WTC11 (cell line): ENCODE measurements around the gene CLDN9. TPM values are rescaled to one million over a fixed set of nuclear protein-coding genes. Genes with fewer than 3 reads are reported as not detected.

Experiments
- ATAC-seq: fragments of 200-7000 bp; cut with Tn5 transposase; 2 replicates; pipeline ENCODE4 v1.10.0; 2021; ENCODE audit warnings: mild to moderate bottlenecking, moderate library complexity
- CTCF ChIA-PET: fragments of 300-600 bp; sonication (Branson Sonifier 250); formaldehyde crosslinking; loops from one replicate; lab custom pipeline; 2021; ENCODE audit warnings: antibody characterized with exemption; lab: Charles Lee
- POLR2A ChIA-PET: fragments of 350-600 bp; sonication (Branson Sonifier 250); formaldehyde crosslinking; loops from one replicate; lab custom pipeline; 2021; ENCODE audit warnings: antibody characterized with exemption; lab: Charles Lee
- DNase-seq: peaks from one replicate; pipeline ENCODE4 v3.0.0; 2021; ENCODE audit warnings: low spot score
- H3K27ac Mint-ChIP-seq: 2 replicates; pipeline ENCODE4 v1.8.0; 2021; ENCODE audit warnings: mixed read lengths
- H3K27me3 Mint-ChIP-seq: 2 replicates; pipeline ENCODE4 v1.8.0; 2021; ENCODE audit warnings: low read depth, mild to moderate bottlenecking, moderate library complexity, mixed read lengths
- H3K36me3 Mint-ChIP-seq: 2 replicates; pipeline ENCODE4 v1.8.0; 2021; ENCODE audit warnings: mixed read lengths
- H3K4me1 Mint-ChIP-seq: 2 replicates; pipeline ENCODE4 v1.8.0; 2022; ENCODE audit warnings: mixed read lengths
- H3K4me3 Mint-ChIP-seq: 2 replicates; pipeline ENCODE4 v1.8.0; 2021; ENCODE audit warnings: mild to moderate bottlenecking, moderate library complexity, mixed read lengths
- H3K9me3 Mint-ChIP-seq: 2 replicates; pipeline ENCODE4 v1.8.0; 2021; ENCODE audit warnings: mixed read lengths
- ATF2 ChIP-seq: sonication (generic); formaldehyde crosslinking; IDR thresholded peaks from 2 replicates; pipeline ENCODE4 v1.8.1; 2022; ENCODE audit warnings: low read depth, missing genetic modification reagents, borderline replicate concordance
- ATF6 ChIP-seq: sonication (generic); formaldehyde crosslinking; IDR thresholded peaks from 2 replicates; pipeline ENCODE4 v1.8.1; 2023; ENCODE audit warnings: mild to moderate bottlenecking, missing genetic modification reagents
- CBFB ChIP-seq: sonication (generic); formaldehyde crosslinking; IDR thresholded peaks from 2 replicates; pipeline ENCODE4 v1.8.1; 2022; ENCODE audit warnings: mild to moderate bottlenecking, low read depth, missing genetic modification reagents
- CREB1 ChIP-seq: sonication (generic); formaldehyde crosslinking; IDR thresholded peaks from 2 replicates; pipeline ENCODE4 v1.8.0; 2023; ENCODE audit warnings: mild to moderate bottlenecking, missing genetic modification reagents
- E2F5 ChIP-seq: sonication (generic); formaldehyde crosslinking; IDR thresholded peaks from 2 replicates; pipeline ENCODE4 v1.8.1; 2022; ENCODE audit warnings: mild to moderate bottlenecking, moderate library complexity, missing genetic modification reagents
- ELF4 ChIP-seq: sonication (generic); formaldehyde crosslinking; IDR thresholded peaks from 2 replicates; pipeline ENCODE4 v1.8.1; 2022; ENCODE audit warnings: low read depth, mild to moderate bottlenecking, moderate library complexity, missing genetic modification reagents
- EMX1 ChIP-seq: fragments of 250-450 bp; sonication (Bioruptor Pico); IDR thresholded peaks from 2 replicates; pipeline ENCODE4 v1.8.0; 2021; ENCODE audit warnings: mild to moderate bottlenecking
- GRHL2 ChIP-seq: fragments of 250-450 bp; sonication (Bioruptor Pico); IDR thresholded peaks from 2 replicates; pipeline ENCODE4 v1.8.0; 2022; ENCODE audit warnings: mild to moderate bottlenecking, moderate library complexity; ENCODE audit not compliant: insufficient replicate concordance, severe bottlenecking
- GTF2I ChIP-seq: fragments of 250-450 bp; sonication (Bioruptor Pico); conservative IDR thresholded peaks from 2 replicates; pipeline ENCODE4 v1.4.0; 2021; ENCODE audit warnings: mild to moderate bottlenecking
- HMGXB4 ChIP-seq: sonication (generic); formaldehyde crosslinking; IDR thresholded peaks from 2 replicates; pipeline ENCODE4 v1.8.1; 2023; ENCODE audit warnings: mild to moderate bottlenecking, moderate library complexity, missing genetic modification reagents
- JAZF1 ChIP-seq: fragments of 250-450 bp; sonication (Bioruptor Pico); IDR thresholded peaks from 2 replicates; pipeline ENCODE4 v1.9.0; 2021; ENCODE audit warnings: moderate library complexity, mild to moderate bottlenecking, inconsistent platforms
- NFE2L1 ChIP-seq: sonication (generic); formaldehyde crosslinking; IDR thresholded peaks from 2 replicates; pipeline ENCODE4 v1.8.1; 2023; ENCODE audit warnings: missing genetic modification reagents
- NR1H2 ChIP-seq: sonication (generic); formaldehyde crosslinking; IDR thresholded peaks from 2 replicates; pipeline ENCODE4 v1.9.0; 2021; ENCODE audit warnings: mild to moderate bottlenecking, moderate library complexity, missing genetic modification reagents
- OVOL2 ChIP-seq: fragments of 250-450 bp; sonication (Bioruptor Pico); IDR thresholded peaks from 2 replicates; pipeline ENCODE4 v1.9.0; 2021; ENCODE audit warnings: mild to moderate bottlenecking, borderline replicate concordance
- PREB ChIP-seq: sonication (generic); formaldehyde crosslinking; IDR thresholded peaks from 2 replicates; pipeline ENCODE4 v1.8.1; 2022; ENCODE audit warnings: mild to moderate bottlenecking, missing genetic modification reagents, moderate library complexity, borderline replicate concordance
- RELA ChIP-seq: sonication (generic); formaldehyde crosslinking; IDR thresholded peaks from 2 replicates; pipeline ENCODE4 v1.8.1; 2022; ENCODE audit warnings: missing genetic modification reagents, mild to moderate bottlenecking, borderline replicate concordance
- RORB ChIP-seq: fragments of 250-450 bp; sonication (Bioruptor Pico); IDR thresholded peaks from 2 replicates; pipeline ENCODE4 v1.9.0; 2021; ENCODE audit warnings: mild to moderate bottlenecking
- ZNF121 ChIP-seq: sonication (generic); formaldehyde crosslinking; IDR thresholded peaks from 2 replicates; pipeline ENCODE4 v1.8.0; 2023; ENCODE audit warnings: missing genetic modification reagents
- ZNF232 ChIP-seq: sonication (generic); formaldehyde crosslinking; IDR thresholded peaks from 2 replicates; pipeline ENCODE4 v1.8.0; 2022; ENCODE audit warnings: mild to moderate bottlenecking, missing genetic modification reagents
- ZNF263 ChIP-seq: sonication (generic); formaldehyde crosslinking; IDR thresholded peaks from 2 replicates; pipeline ENCODE4 v1.8.1; 2022; ENCODE audit warnings: low read depth, mild to moderate bottlenecking, moderate library complexity, missing genetic modification reagents
- ZNF317 ChIP-seq: sonication (generic); formaldehyde crosslinking; IDR thresholded peaks from 2 replicates; pipeline ENCODE4 v1.8.1; 2023; ENCODE audit warnings: low read depth, mild to moderate bottlenecking, moderate library complexity, missing genetic modification reagents, borderline replicate concordance
- ZNF425 ChIP-seq: fragments of 250-450 bp; sonication (Bioruptor Pico); conservative IDR thresholded peaks from 2 replicates; pipeline ENCODE4 v1.9.0; 2021; ENCODE audit warnings: mild to moderate bottlenecking
- ZNF671 ChIP-seq: fragments of 250-450 bp; sonication (Bioruptor Pico); IDR thresholded peaks from 2 replicates; pipeline ENCODE4 v1.8.0; 2021; ENCODE audit warnings: mild to moderate bottlenecking
- total RNA-seq: library from RNA; stranded (reverse); gene quantifications from 3 replicates; pipeline ENCODE4 v1.2.3, GENCODE V29; 2021

CLDN9 gene
- total RNA-seq, 1 experiment from 2014 or later: 0.92 TPM

GRCh38 chr16:3029491-3030221 is 16.9 kb downstream of the CLDN9 start:
- H3K36me3 Mint-ChIP-seq: peaks cover 20% of the 10 kb centered on the region
- no peaks in the 10 kb centered on the region for H3K9me3 Mint-ChIP-seq
- TF ChIP-seq CBFB (no peak), EMX1 (no peak), E2F5 (CRISPR knock-in tag) (no peak), ZNF232 (no peak), GRHL2 (CRISPR knock-in tag) (no peak), ZNF317 (CRISPR knock-in tag) (no peak), OVOL2 (CRISPR knock-in tag) (no peak), ZNF121 (CRISPR knock-in tag) (no peak), NFE2L1 (CRISPR knock-in tag) (no peak), ZNF425 (no peak), RELA (no peak), GTF2I (no peak), CREB1 (CRISPR knock-in tag) (no peak), ZNF671 (CRISPR knock-in tag) (no peak)
- H3K27ac Mint-ChIP-seq: no peak overlapping the region
- no peak for ATAC-seq
- ChIA-PET CTCF (interaction anchor here (1.0 to 9.8 kb wide), 9 partner anchors 9 to 69 kb away, joined by 3 to 355 read pairs (median 86); partner anchors contain the start of genes BICDL2, CLDN6, CLDN9 and HCFC1R1), POLR2A (interaction anchor here (6.0 to 17.1 kb wide), 2 partner anchors 11 to 23 kb away, joined by 87 to 502 read pairs; partner anchors contain the start of genes CLDN6, CLDN9 and TNFRSF12A)
- H3K27me3 Mint-ChIP-seq: no peaks in the 10 kb centered on the region
- no peak for DNase-seq
- no peak overlapping the region for H3K4me3 Mint-ChIP-seq
- peaks cover 22% of the 10 kb centered on the region for H3K4me1 Mint-ChIP-seq

GRCh38 chr16:3030222-3031212 is 17.8 kb downstream of the CLDN9 start:
- Mint-ChIP-seq H3K4me3 (no peak overlapping the region), H3K9me3 (no peaks in the 10 kb centered on the region), H3K27ac (no peak overlapping the region), H3K36me3 (peaks cover 20% of the 10 kb centered on the region), H3K4me1 (peaks cover 24% of the 10 kb centered on the region), H3K27me3 (no peaks in the 10 kb centered on the region)
- ChIA-PET CTCF (interaction anchor here (0.9 to 9.8 kb wide), 32 partner anchors 10 to 144 kb away, joined by 3 to 355 read pairs (median 8); partner anchors contain the start of genes BICDL2, CLDN6, CLDN9 and FLYWCH1), POLR2A (interaction anchor here (1.0 to 17.1 kb wide), 5 partner anchors 12 to 28 kb away, joined by 5 to 502 read pairs (median 9); partner anchors contain the start of genes CLDN6, CLDN9 and TNFRSF12A)
- DNase-seq (no peak), ATAC-seq (no peak)
- TF ChIP-seq PREB (CRISPR knock-in tag) (no peak), JAZF1 (CRISPR knock-in tag) (no peak), ZNF263 (CRISPR knock-in tag) (no peak), HMGXB4 (no peak), ATF2 (no peak), ATF6 (CRISPR knock-in tag) (no peak), NR1H2 (CRISPR knock-in tag) (no peak), RORB (CRISPR knock-in tag) (no peak), ELF4 (CRISPR knock-in tag) (no peak)
